ENCODE measurements around the gene ICAM2.
"Not testable (repeated sequence)": the region's sequence is repeated elsewhere in the genome, so short reads cannot be mapped to it uniquely, and the experiment has no call there.

ICAM2 gene

GRCh38 chr17:64008830-64009229 lies 11.6 kb downstream of the ICAM2 start:
- no peak for DNase-seq

GRCh38 chr17:64008346-64008745 lies 12.1 kb downstream of the ICAM2 start:
- no peak for DNase-seq

DNA sequence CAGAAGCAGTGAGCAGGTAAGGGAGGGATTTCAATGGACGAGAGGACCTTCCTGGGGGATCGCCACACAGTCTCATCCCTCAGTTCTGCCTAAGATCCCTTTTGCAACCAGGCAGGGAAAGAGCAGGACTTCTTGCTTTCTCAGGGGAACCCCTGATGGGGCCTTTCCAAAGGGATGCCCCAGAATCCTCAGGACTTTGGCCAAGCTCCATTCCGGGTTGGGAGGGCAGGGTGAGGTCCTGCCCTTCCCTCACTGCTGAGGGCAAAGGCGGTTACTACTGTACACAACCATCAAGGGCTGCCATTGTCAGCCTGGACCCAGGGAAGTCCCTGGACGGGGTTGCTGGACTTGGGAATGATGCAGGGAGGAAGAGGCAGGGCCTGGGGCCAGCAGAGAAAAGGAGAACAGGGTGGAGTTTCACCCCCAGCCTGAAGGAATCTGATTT lies 12.6 kb downstream of the ICAM2 start:
- no peak for DNase-seq

DNA sequence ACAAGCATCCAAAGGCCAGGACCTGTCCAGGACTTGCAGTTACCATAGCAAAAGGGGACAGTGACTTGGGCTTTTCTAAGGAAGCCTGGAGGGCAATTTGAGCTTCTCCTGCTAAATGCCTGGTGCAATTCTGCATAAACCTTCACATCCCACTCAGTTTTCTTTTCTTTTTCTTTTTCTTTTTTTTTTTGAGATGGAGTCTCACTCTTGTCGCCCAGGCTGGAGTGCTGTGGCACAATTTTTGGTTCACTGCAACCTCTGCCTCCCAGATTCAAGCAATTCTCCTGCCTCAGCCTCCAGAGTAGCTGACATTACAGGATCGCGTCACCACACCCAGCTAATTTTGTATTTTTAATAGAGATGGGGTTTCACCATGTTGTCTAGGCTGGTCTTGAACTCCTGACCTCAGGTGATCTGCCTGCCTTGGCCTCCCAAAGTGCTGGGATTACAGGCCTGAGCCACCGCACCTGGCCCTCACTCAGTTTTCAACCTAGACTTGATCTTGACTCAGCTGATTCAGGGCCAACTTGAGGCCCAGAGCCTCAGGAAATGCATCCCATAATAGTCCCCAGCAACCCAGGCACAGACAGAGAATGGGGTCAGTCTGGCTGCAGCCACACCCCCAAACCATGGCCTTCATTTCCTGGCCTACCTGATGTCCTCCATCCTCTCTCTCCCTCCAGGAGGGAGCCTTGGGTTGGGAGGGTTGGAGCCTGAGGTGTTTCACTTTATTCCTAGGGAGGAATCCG lies 13.2 kb downstream of the ICAM2 start:
- not testable (repeated sequence) for DNase-seq

DNA sequence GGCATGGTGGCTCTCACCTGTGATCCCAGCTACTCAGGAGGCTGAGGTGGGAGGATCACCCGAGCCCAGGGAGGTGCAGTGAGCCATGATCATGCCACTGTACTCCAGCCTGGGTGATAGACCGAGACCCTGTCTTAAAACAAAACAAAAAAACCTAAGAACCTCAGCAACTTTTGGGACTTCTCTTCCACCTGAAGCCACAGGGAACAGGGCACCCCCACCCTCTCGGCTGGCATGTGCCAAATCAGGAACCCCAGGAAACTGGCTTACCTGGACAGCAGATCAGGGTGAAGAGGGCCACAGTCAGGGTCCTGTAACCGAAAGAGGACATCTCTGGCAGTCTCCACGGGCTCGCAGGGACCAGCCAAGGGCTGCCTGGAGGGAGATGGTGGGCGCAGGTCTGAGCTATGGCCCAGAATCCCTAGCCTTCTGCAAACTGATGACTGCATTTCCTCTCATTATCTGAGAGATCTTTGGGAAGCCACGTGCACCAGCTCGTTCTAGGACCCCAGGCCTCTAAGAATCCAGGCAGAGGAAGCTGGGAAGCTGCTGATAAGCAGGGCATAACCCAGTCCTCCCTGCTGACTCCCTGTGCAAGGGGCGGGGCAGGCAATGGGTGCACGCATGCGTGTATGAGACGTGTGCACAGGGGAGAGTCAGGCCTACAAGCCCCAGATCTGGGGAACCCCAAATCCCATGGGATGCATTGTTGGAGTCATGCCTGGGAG lies 13.9 kb downstream of the ICAM2 start:
- no peak for DNase-seq

GRCh38 chr17:64005734-64006167 lies 14.7 kb downstream of the ICAM2 start:
- DNase-seq = no peak

- DNase-seq = no peak
These were observed 15.3 kb downstream of the ICAM2 start for GRCh38 chr17:64004903-64005733.

DNA sequence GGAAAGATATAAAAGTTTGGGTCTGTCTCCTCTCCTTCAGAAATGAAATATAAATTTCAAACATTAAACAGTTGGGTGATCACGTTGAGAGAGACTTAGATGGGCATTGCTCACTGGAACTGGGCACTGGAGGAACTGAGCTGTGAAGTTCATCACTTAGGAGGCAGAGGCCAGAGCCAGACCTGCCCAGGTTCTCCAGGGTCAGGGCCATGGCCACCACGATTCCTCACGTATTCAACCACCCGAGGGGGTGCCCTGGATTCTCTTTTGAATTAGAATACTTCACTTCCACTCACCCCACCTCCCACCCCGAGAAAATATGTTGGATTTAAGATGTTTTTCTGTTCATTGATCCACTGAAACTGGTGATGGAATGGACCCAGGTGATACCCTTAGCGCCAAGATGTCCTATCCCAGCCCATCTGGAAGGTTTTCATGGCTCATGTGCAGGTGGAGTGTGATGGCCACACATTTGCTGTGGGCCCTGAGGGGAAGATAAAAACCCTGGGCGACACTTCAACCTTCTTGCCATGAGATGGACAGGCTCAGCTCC lies 16.1 kb downstream of the ICAM2 start:
- DNase-seq = no peak

GRCh38 chr17:64003526-64004121 lies 16.8 kb downstream of the ICAM2 start:
- DNase-seq = no peak

GRCh38 chr17:64002658-64003525 lies 17.5 kb downstream of the ICAM2 start:
- DNase-seq = no peak

- no peak for DNase-seq
These were observed 18.5 kb downstream of the ICAM2 start for GRCh38 chr17:64001763-64002529.

- DNase-seq = no peak
These were observed 19.3 kb downstream of the ICAM2 start for GRCh38 chr17:64001091-64001579.

- DNase-seq = no peak
These were observed 20.5 kb downstream of the ICAM2 start for GRCh38 chr17:63999680-64000531.

DNA sequence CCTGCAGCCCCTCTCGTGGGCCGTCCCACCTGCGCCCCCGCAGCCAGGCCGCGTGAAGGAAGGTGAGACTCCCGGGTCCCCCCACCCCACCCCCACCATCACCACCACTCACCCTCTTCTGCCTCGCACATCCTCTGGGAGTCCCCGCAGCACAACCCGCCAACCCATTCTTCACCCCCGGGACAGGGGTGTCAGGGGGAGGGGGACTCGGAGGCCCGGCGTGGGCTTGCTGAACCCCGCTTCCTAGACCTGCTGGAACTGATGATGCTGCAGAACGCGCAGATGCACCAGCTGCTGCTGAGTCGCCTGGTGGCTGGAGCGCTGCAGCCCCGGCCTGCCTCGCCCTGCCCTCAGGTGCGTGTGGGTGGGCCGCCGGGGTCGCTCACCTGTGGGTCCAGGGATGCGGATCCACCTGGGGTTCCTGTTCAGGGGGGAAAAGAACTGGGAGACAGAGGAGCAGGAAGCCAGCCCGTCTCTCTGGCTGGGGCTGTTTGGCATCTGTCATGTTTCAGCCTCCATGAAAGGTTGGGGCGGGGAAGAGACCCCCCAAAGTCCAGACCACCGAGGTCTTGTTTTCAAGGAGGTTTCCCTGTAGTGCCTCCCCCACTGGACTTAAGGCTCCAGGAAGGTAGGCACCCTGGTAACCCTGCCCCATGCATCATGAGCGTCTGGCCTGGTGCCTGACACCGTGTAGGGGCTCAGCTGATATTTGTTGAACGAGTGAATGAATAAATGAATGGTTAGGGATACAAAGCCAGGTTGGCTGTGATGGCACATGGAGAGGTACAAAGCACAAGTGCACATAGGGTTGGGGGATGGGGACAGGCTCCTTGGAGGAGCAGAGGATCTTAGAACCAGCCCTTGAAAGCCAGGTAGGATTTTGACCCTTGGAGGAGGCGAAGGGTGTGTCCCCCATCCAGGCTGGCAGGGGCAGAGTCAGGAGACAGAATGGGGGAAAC lies 21.4 kb downstream of the ICAM2 start:
- DNase-seq = no peak

GRCh38 chr17:63998050-63998720 lies 22.2 kb downstream of the ICAM2 start, which contains the start of gene PRR29:
TSS of gene PRR29 (plus strand) at chr17:63998351. CDS start at chr17:63998365, 14 bp downstream.
- peak; percentile 65 for DNase-seq

GRCh38 chr17:63997341-63998048 lies 22.9 kb downstream of the ICAM2 start:
- no peak for DNase-seq

Measured in fibroblast of upper back skin (primary cell).